Fibroblast of mammary gland (primary cell): ENCODE data around the gene FNDC5.
A peak's percentile ranks its signal among the peaks of the same experiment; 100 is the strongest.

Experiments used
- DNase-seq: peaks from one replicate; pipeline ENCODE4 v3.0.0-alpha.2; 2010; ENCODE audit warnings: low read depth
- H3K4me3 ChIP-seq: 2 replicates; pipeline ENCODE4 v1.5.1; 2011; ENCODE audit warnings: low read depth, mild to moderate bottlenecking, low read length, moderate library complexity; ENCODE audit not compliant: control insufficient read depth
- TF ChIP-seq, protein P1 (sequence below): conservative IDR thresholded peaks from 2 replicates; pipeline ENCODE4 v1.5.1; 2011; ENCODE audit warnings: low read depth, low read length, inconsistent platforms; ENCODE audit not compliant: control insufficient read depth, insufficient read depth

FNDC5 gene

DNA sequence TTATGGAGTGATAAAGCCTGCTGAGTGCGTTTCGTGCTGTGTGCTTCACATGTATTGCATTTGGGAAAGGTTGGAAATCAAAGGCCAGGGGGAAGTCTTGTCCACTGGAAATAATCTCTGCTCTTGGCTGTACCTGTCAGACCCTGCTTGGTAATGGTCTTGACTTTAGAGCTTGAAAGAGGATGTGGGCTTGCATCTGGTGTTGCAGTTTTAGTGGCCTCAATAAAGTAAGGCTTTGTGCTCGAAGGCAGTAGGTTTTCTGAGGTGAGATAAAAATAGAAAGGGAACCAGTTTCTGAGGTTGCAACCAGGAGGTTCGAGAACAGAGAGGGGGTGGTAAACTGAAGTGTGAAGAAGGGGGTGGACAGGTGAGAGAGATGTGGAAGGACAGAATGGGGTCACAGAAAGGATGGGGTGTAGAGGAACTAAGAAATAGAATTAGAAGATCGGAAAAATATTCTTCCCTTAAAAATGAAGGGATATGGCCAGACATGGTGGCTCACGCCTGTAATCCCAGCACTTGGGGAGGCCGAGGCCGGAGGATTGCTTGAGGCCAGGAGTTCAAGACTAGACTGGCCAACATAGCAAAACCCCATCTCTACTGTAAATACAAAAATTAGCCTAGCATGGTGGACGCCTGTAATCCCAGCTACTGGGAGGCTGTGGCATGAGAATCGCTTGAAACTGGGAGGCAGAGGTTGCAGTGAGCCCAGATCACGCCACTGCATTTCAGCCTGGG is 51.7 kb downstream of the FNDC5 start:
- DNase-seq, result no peak
- peak overlapping the region; percentile 99 for H3K4me3 ChIP-seq
- TF ChIP-seq, protein P1, sequence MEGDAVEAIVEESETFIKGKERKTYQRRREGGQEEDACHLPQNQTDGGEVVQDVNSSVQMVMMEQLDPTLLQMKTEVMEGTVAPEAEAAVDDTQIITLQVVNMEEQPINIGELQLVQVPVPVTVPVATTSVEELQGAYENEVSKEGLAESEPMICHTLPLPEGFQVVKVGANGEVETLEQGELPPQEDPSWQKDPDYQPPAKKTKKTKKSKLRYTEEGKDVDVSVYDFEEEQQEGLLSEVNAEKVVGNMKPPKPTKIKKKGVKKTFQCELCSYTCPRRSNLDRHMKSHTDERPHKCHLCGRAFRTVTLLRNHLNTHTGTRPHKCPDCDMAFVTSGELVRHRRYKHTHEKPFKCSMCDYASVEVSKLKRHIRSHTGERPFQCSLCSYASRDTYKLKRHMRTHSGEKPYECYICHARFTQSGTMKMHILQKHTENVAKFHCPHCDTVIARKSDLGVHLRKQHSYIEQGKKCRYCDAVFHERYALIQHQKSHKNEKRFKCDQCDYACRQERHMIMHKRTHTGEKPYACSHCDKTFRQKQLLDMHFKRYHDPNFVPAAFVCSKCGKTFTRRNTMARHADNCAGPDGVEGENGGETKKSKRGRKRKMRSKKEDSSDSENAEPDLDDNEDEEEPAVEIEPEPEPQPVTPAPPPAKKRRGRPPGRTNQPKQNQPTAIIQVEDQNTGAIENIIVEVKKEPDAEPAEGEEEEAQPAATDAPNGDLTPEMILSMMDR, result no peak

DNA sequence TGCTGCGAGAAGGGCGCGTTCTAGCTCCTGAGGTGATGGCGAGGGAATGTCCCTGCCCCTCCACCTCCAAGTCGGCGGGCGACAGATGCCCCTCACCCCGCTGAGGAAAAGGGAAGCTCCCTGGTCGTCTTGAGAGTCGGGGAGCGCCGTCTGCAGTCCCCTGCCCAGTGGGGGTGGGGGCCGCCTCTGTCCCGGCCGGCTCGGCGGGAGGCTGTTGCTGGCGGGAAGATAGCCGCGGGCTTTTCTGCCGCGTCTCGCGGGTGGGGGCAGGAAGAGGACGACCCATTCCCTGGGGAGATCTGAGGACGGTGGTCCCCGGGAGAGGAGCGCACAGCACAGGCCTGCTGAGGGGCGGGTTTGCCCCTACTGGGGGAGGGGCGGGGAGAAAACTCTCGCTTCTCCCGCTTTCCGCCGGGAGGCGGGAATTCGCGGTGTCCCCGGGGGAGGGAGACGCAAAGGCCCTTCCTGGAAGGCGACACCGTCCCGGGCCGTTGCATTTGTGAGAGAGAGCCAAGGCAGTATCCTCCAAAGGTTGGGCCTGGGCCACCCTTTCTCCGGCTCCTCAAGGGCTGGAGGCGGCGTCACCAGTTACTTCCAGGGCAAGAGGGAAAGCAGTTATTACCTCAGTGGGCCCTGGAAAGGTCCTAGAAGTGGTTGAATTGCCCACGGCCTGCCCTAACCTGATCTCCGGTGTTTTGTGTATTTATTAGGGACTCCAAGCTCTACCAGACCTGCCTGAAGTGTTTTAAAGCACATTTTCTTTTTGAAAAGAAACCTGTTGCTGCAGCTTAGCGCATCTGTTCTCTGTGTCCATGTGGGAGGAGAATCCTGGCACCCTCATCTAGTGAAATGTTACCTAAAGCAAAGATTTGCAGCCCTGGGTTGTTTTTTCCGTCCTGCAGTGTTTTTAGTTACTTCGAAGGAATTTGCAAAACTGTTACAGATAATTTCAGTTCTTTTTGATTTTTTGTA is 52.6 kb downstream of the FNDC5 start:
- H3K4me3 ChIP-seq, result peak overlapping the region; percentile 99
- peak; percentile 48 for DNase-seq

DNA sequence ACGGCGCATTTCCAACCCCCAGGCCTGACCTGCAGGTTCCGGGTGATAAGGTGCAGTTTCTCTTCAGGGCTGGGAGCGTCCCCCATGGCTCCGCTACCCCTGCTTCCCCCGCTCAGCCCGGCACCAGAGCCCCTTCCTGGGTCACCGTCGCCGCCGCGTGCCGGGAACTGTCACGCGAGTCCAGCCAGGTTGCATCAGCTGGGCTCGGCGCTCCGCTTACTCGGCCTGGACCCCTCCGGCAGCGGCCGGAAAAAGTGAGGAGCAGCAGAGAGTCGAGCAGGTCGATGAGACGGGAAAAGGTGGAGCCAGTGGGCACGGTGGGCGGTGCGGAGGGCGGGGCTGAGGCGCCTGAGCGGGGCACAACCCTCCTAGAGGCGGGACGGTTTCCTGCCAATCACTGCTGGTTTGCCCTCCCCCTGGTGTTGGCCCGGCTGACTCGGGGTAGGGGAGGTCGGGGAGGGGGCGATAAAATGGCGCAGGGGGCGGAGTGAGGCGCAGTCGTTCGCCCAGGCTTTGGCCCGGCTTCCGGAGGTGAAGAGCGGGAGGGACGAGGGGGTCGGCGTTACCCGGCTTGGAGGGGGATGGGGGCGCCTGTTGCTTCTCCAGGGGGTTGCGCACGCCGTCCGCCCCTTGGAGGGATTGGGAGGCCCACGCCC is 53.4 kb downstream of the FNDC5 start, which contains the start of the genes S100PBP and YARS1:
TSS of gene S100PBP (plus strand) at position 495 of the 656 bp plus-strand sequence. CDS start 8,447 bp downstream, outside the sequence.
TSS of gene YARS1 (minus strand) at position 200 of the 656 bp plus-strand sequence. CDS start at position 86, 114 bp downstream.
- DNase-seq, result peak; percentile 95
- H3K4me3 ChIP-seq, result peak within 1 kb of the TSS; percentile 99
- TF ChIP-seq, protein P1, result no peak

More for the DNA sequence above, 52.6 kb downstream of the FNDC5 start:
- TF ChIP-seq, protein P1, result no peak

DNA sequence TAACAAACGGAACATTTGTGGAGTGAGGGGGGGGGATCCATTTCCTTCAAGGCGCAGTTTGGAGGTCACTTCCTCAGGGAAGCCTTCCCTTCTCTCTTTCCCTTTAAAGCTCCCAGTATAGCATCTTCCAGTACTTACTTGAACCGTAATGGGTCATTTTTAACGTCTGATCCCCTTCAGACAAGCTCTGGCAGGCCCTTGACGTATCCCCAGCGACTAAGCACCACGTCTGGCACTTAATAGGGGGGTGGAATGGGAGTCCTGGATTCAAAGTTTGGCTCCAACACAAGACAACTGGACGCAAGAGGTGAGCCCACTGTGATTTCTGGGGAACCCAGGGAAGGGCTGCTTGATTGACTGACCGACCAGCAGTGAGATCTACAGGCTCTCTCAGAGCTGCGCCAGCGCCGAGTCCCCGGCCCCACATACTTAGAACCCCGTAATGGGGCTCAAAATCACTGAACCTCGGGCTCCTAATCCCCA is 54.0 kb downstream of the FNDC5 start:
- DNase-seq, result peak; percentile 36
- TF ChIP-seq, protein P1, result no peak
- H3K4me3 ChIP-seq, result peak overlapping the region; percentile 99

DNA sequence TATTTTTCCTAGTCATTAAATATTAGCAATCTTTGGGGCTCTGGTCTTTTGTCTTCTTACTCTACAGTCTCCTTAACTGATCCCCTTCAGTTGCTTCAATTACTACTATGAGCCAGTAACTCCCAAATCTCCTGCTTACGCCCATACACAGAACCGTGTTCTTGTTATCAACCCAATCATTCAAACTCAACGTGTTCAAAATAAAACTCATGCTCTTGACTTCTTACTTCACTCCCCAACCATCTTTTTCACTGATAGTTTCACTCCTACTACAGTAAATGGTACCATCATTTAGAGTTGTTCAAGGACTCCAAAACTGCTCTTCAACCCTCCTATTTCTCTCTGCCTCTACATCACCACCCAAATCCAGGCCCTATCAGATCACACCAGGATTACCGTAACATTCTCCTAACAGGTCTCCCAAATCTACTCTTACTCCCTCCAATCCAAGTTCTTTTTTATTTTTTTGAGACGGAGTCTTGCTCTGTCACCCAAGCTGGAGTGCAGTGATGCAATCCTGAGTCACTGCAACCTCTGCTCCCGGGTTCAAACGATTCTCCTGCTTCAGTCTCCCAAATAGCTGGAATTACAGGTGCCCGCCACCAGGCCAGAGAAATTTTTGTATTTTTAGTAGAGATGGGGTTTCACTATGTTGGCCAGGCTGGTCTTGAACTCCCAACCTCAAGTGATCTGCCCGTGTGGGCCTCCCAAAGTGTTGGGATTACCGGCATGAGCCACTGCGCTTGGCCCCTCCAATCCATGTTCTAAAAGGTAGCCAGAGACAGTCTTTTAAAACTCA is 56.6 kb downstream of the FNDC5 start:
- peak; percentile 79 for DNase-seq
- TF ChIP-seq, protein P1, result no peak
- H3K4me3 ChIP-seq, result no peak overlapping the region
